Hindlimb muscle (tissue), 1 donor: ENCODE data around the gene PRR33. TPM values are rescaled to one million over a fixed set of nuclear protein-coding genes. Genes with fewer than 3 reads are reported as not detected.
A peak's percentile ranks its signal among the peaks of the same experiment; 100 is the strongest.

Experiments used
- DNase-seq: peaks from one replicate; pipeline ENCODE4 v3.0.0-alpha.2; 2013
- polyA plus RNA-seq: library from polyadenylated mRNA; unstranded; fragments of 120-200 nt; gene quantifications from one replicate; pipeline ENCODE4 v1.2.1, GENCODE V29; 2013; ENCODE audit not compliant: insufficient read length

Gene PRR33
- polyA plus RNA-seq, 1 donor, result 7.2 TPM

GRCh38 chr11:1927848-1928469 is 36.3 kb upstream of the PRR33 start:
- no peak for DNase-seq

GRCh38 chr11:1927026-1927847 is 35.5 kb upstream of the PRR33 start:
- DNase-seq, result peak; percentile 75

GRCh38 chr11:1926156-1927025 is 34.7 kb upstream of the PRR33 start:
- no peak for DNase-seq

- no peak for DNase-seq
Measured at GRCh38 chr11:1925373-1926155, 33.9 kb upstream of the PRR33 start.

- no peak for DNase-seq
Measured at GRCh38 chr11:1924646-1925372, 33.1 kb upstream of the PRR33 start.

GRCh38 chr11:1924181-1924580 is 32.5 kb upstream of the PRR33 start:
- no peak for DNase-seq

GRCh38 chr11:1923201-1923956 is 31.7 kb upstream of the PRR33 start:
- DNase-seq, result no peak

GRCh38 chr11:1922481-1923081 is 30.9 kb upstream of the PRR33 start:
- DNase-seq, result peak; percentile 79

- DNase-seq, result peak; percentile 94
Measured at GRCh38 chr11:1921574-1922141, 30.0 kb upstream of the PRR33 start.

- no peak for DNase-seq
Measured at GRCh38 chr11:1920909-1921573, 29.3 kb upstream of the PRR33 start.

- DNase-seq, result no peak
Measured at GRCh38 chr11:1920128-1920908, 28.6 kb upstream of the PRR33 start.

GRCh38 chr11:1919391-1920127 is 27.9 kb upstream of the PRR33 start, which contains the start of gene TNNT3:
Gene TNNT3 (plus strand): TSS chr11:1919703. CDS start chr11:1922875, 3,172 bp downstream.
- DNase-seq, result no peak

- no peak for DNase-seq
Measured at GRCh38 chr11:1918436-1919315, 27.0 kb upstream of the PRR33 start.

GRCh38 chr11:1917523-1918435 is 26.1 kb upstream of the PRR33 start:
- DNase-seq, result no peak

- no peak for DNase-seq
Measured at GRCh38 chr11:1916986-1917522, 25.4 kb upstream of the PRR33 start.
